ENCODE data around the gene UXS1.

UXS1 gene

DNA sequence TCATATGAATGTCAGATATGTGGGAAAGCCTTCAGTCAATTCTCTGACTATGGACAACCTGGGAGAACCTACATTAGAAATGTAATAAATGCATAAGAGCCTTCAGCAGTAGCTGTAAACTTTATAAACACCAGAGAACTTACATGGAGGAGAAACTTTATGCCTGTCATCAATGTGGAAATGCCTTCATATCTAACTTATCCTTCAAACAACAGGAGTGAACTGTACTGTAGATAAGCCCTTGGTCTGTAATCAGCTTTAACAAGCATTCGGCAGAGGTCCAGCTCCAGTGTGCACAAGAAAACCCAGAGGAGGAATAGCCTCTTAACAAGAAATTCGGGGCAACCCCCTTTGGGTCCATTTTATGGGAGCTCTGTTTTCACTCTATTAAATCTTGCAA is 14.8 kb upstream of the UXS1 start (continued):
- TF ChIP-seq ZFP3 (CRISPR knock-in tag; IDR thresholded peaks at IDR 0.05) (no peak), ARNTL (CRISPR knock-in tag; IDR thresholded peaks at IDR 0.05; ENCODE audit: borderline replicate concordance, low read depth) (no peak), ZNF565 (CRISPR knock-in tag; conservative IDR thresholded peaks at IDR 0.05; ENCODE audit: low read depth) (no peak), SNAI2 (CRISPR knock-in tag; IDR thresholded peaks at IDR 0.05) (no peak), ZNF70 (CRISPR knock-in tag; IDR thresholded peaks at IDR 0.05) (no peak), ZFP30 (CRISPR knock-in tag; IDR thresholded peaks at IDR 0.05) (no peak)

GRCh38 chr2:106208399-106208798 is 14.3 kb upstream of the UXS1 start:
- ATAC-seq = no peak
- TF ChIP-seq TCF4 (CRISPR knock-in tag; IDR thresholded peaks at IDR 0.05; ENCODE audit: borderline replicate concordance) (no peak), RARB (CRISPR knock-in tag; IDR thresholded peaks at IDR 0.05) (no peak), ZC3H10 (CRISPR knock-in tag; IDR thresholded peaks at IDR 0.05) (no peak), PATZ1 (CRISPR knock-in tag; IDR thresholded peaks at IDR 0.05; ENCODE audit: borderline replicate concordance) (no peak), TOX (CRISPR knock-in tag; IDR thresholded peaks at IDR 0.05; ENCODE audit: borderline replicate concordance) (no peak), BACH2 (CRISPR knock-in tag; IDR thresholded peaks at IDR 0.05; ENCODE audit: borderline replicate concordance) (no peak), TSHZ2 (CRISPR knock-in tag; IDR thresholded peaks at IDR 0.05) (no peak), ZNF565 (CRISPR knock-in tag; conservative IDR thresholded peaks at IDR 0.05; ENCODE audit: low read depth) (no peak), ZNF8 (CRISPR knock-in tag; IDR thresholded peaks at IDR 0.05) (no peak), POU6F1 (CRISPR knock-in tag; IDR thresholded peaks at IDR 0.05; ENCODE audit: borderline replicate concordance, low read depth) (no peak), ISL1 (CRISPR knock-in tag; IDR thresholded peaks at IDR 0.05) (no peak), ZFP30 (CRISPR knock-in tag; IDR thresholded peaks at IDR 0.05) (no peak), CSDC2 (CRISPR knock-in tag; IDR thresholded peaks at IDR 0.05) (no peak), CREB5 (CRISPR knock-in tag; IDR thresholded peaks at IDR 0.05; ENCODE audit: low read depth) (no peak), ZFP3 (CRISPR knock-in tag; IDR thresholded peaks at IDR 0.05) (no peak)
- TF ChIP-seq, protein P1, sequence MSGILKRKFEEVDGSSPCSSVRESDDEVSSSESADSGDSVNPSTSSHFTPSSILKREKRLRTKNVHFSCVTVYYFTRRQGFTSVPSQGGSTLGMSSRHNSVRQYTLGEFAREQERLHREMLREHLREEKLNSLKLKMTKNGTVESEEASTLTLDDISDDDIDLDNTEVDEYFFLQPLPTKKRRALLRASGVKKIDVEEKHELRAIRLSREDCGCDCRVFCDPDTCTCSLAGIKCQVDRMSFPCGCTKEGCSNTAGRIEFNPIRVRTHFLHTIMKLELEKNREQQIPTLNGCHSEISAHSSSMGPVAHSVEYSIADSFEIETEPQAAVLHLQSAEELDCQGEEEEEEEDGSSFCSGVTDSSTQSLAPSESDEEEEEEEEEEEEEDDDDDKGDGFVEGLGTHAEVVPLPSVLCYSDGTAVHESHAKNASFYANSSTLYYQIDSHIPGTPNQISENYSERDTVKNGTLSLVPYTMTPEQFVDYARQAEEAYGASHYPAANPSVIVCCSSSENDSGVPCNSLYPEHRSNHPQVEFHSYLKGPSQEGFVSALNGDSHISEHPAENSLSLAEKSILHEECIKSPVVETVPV (CRISPR knock-in tag; IDR thresholded peaks at IDR 0.05) = no peak

- no peak for TF ChIP-seq ZNF70 (CRISPR knock-in tag; IDR thresholded peaks at IDR 0.05)
- TF ChIP-seq RARB (CRISPR knock-in tag; IDR thresholded peaks at IDR 0.05) = no peak
- no peak for TF ChIP-seq BACH2 (CRISPR knock-in tag; IDR thresholded peaks at IDR 0.05; ENCODE audit: borderline replicate concordance)
- TF ChIP-seq TSHZ2 (CRISPR knock-in tag; IDR thresholded peaks at IDR 0.05) = no peak
- TF ChIP-seq TCF4 (CRISPR knock-in tag; IDR thresholded peaks at IDR 0.05; ENCODE audit: borderline replicate concordance) = no peak
- TF ChIP-seq CSDC2 (CRISPR knock-in tag; IDR thresholded peaks at IDR 0.05) = no peak
- TF ChIP-seq SNAI2 (CRISPR knock-in tag; IDR thresholded peaks at IDR 0.05) = no peak
- TF ChIP-seq PPARA (CRISPR knock-in tag; IDR thresholded peaks at IDR 0.05; ENCODE audit: borderline replicate concordance) = no peak
- TF ChIP-seq GLIS3 (CRISPR knock-in tag; IDR thresholded peaks at IDR 0.05) = no peak
- no peak for TF ChIP-seq ZNF8 (CRISPR knock-in tag; IDR thresholded peaks at IDR 0.05)
- no peak for ATAC-seq
Measured at GRCh38 chr2:106207246-106207645, 13.1 kb upstream of the UXS1 start.

Measured in SK-N-SH treated with all-trans-retinoic acid at 6 μM for 48 hours (cell line).